ENCODE measurements around the gene AXIN1. TPM values are rescaled to one million over a fixed set of nuclear protein-coding genes. Genes with fewer than 3 reads are reported as not detected.
"Not testable (repeated sequence)": the region's sequence is repeated elsewhere in the genome, so short reads cannot be mapped to it uniquely, and the experiment has no call there.

AXIN1 gene
- total RNA-seq, 1 donor: 35.8 TPM

DNA sequence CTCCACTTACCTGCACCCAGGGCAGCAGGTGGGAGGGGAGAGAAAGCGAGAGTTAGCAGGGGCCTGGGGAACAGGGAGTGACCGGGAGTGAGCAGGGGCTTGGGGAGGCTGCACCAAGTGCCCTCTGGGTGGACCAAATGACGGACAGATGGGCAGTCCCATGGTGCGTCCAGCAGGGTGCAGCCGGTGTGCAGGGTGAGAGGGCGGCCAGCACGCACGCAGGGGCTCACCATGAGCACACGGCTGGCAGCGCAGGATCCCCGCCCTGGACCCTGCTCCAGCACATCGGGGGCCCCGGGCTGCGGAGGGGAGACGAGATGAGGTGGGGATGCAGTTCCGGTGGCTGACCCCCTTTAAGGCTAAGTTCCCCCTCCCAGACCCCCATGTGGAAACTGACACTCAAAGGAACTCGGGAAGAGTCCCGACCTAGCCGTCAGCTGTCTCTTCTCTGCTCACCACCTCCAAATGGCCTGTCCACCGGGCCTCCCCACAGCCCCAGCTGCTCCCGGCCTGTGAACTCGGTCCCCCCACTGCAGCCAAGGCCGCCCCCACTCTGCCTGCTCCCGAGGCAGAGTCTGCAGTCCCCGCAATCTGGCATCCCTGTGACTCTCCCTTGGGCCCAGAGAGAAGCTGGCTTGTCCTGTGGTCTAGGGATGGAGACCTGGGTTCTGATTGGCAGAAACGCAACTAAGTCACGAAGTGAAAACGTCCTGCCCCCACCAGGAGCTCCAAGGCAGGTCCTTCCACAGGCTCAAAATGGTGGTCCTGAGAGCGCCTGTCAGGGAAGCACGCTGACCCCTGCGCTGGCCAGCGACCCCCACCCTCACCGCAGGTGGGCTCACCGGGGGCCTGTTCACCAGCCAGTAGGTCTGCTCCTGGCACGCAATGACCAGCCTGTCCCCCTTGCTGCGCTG is 79.6 kb downstream of the AXIN1 start:
- Histone ChIP-seq H3K4me3 (ENCODE audit: low read length) (no peak overlapping the region), H3K4me1 (ENCODE audit: insufficient read depth, low read length) (peaks cover 5% of the 10 kb centered on the region), H3K9me3 (ENCODE audit: low read depth, low read length) (no peaks in the 10 kb centered on the region), H3K27me3 (ENCODE audit: insufficient read depth, low read length) (no peaks in the 10 kb centered on the region)

GRCh38 chr16:270381-271255 is 81.9 kb downstream of the AXIN1 start:
- H3K9me3 ChIP-seq (ENCODE audit: low read depth, low read length): no peaks in the 10 kb centered on the region
- no peaks in the 10 kb centered on the region for H3K27me3 ChIP-seq (ENCODE audit: insufficient read depth, low read length)
- H3K4me3 ChIP-seq (ENCODE audit: low read length): no peak overlapping the region
- peaks cover 5% of the 10 kb centered on the region for H3K4me1 ChIP-seq (ENCODE audit: insufficient read depth, low read length)

DNA sequence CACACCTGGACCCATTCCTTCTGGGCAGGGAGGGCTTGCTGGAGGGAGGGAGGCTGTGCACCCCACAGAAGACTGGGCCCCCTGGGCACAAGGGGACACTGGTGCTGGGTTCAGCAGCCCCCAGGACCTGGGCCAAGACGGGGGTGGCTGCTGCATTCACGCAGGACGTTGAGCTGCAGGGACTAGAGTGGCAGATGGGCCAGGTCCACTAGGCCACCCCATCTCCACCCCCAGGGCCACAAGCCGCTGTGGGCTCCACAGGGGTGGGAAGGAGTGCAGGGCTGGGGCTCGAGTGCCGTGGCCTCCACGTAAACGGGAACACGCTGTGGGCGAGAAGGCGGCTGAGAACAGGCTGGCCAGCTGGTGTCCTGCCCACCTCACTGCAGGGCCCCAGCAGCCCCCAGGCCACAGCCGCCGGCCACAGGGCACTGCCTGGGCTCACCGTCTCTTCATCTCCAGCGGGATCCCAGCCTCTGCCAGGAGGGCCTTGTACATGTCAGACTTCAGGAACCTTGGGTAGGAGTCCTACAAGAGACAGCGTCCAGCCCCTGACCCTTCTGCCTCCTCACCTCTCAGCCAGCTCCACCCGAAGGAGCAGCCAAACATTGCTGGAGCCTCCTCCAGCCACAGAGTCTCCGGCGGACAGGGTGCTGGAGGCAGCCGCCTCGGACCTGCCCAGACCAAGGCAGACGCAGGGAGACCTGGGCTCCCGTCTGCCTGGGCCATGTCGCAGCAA is 83.3 kb downstream of the AXIN1 start:
- H3K27me3 ChIP-seq (ENCODE audit: insufficient read depth, low read length): no peaks in the 10 kb centered on the region
- H3K4me3 ChIP-seq (ENCODE audit: low read length): no peak overlapping the region
- no peaks in the 10 kb centered on the region for H3K4me1 ChIP-seq (ENCODE audit: insufficient read depth, low read length)
- H3K9me3 ChIP-seq (ENCODE audit: low read depth, low read length): no peaks in the 10 kb centered on the region

- H3K27me3 ChIP-seq (ENCODE audit: insufficient read depth, low read length): no peaks in the 10 kb centered on the region
- H3K4me1 ChIP-seq (ENCODE audit: insufficient read depth, low read length): no peaks in the 10 kb centered on the region
- no peaks in the 10 kb centered on the region for H3K9me3 ChIP-seq (ENCODE audit: low read depth, low read length)
- H3K4me3 ChIP-seq (ENCODE audit: low read length): no peak overlapping the region
Measured at GRCh38 chr16:268141-269053, 84.1 kb downstream of the AXIN1 start.

- H3K4me3 ChIP-seq (ENCODE audit: low read length); H3K4me1 ChIP-seq (ENCODE audit: insufficient read depth, low read length): not testable (repeated sequence)
Measured at GRCh38 chr16:267562-267961, 85.0 kb downstream of the AXIN1 start.

GRCh38 chr16:266258-267164 is 86.0 kb downstream of the AXIN1 start:
- no peaks in the 10 kb centered on the region for H3K27me3 ChIP-seq (ENCODE audit: insufficient read depth, low read length)
- no peaks in the 10 kb centered on the region for H3K4me1 ChIP-seq (ENCODE audit: insufficient read depth, low read length)
- no peaks in the 10 kb centered on the region for H3K9me3 ChIP-seq (ENCODE audit: low read depth, low read length)
- no peak overlapping the region for H3K4me3 ChIP-seq (ENCODE audit: low read length)

More at GRCh38 chr16:267562-267961, 85.0 kb downstream of the AXIN1 start:
- not testable (repeated sequence) for H3K9me3 ChIP-seq (ENCODE audit: low read depth, low read length); H3K27me3 ChIP-seq (ENCODE audit: insufficient read depth, low read length)

DNA sequence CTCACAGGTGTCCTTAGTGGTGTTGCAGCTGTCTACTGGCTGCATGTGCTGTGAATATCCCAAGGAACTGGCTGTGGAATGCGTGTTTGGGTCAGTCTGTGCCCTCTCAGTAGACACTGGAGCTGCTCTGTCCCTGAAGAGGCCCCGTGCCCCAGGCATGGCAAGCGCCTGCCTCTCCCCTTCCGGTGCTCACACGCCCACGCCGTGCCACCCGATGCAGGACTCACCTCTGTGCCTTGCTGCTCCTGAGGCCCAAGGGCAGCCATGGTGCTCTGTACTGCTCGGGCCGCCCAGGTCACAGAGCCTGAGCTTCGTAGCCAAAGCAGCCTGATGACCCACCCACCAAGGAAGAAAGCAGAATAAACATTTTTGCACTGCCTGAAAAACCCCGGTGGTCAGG is 86.8 kb downstream of the AXIN1 start:
- no peaks in the 10 kb centered on the region for H3K4me1 ChIP-seq (ENCODE audit: insufficient read depth, low read length)

DNA sequence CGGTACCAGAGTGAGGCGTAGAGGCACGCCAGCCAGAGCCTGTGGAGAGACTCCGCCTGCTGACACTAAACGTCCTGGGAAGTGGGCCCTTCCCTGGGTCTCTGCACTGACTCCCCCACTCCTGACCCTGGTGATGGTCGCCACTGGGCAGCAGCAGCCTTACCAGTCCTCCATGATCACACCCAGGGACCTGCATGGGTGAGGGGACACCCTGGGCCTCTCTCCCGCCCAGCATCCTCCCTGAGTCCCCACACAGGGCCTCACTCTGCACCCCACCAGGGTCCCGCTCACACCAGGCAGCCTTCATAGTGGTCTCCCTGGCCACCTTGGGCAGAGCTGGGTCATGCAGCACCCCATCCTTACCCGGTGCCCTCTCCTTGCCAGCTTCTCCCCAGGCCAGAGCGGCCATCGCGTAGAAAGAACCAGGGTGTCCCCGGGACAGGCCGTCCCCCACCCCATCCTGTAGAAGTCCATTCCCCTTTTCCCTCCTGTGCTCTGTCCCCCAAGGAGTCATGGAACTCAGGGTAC is 87.5 kb downstream of the AXIN1 start:
- Histone ChIP-seq H3K4me1 (ENCODE audit: insufficient read depth, low read length) (no peaks in the 10 kb centered on the region), H3K9me3 (ENCODE audit: low read depth, low read length) (no peaks in the 10 kb centered on the region), H3K4me3 (ENCODE audit: low read length) (no peak overlapping the region), H3K27me3 (ENCODE audit: insufficient read depth, low read length) (no peaks in the 10 kb centered on the region)

More for the DNA sequence above, 86.8 kb downstream of the AXIN1 start:
- Histone ChIP-seq H3K9me3 (ENCODE audit: low read depth, low read length) (no peaks in the 10 kb centered on the region), H3K27me3 (ENCODE audit: insufficient read depth, low read length) (no peaks in the 10 kb centered on the region), H3K4me3 (ENCODE audit: low read length) (no peak overlapping the region)

GRCh38 chr16:264440-264951 is 88.0 kb downstream of the AXIN1 start:
- Histone ChIP-seq H3K9me3 (ENCODE audit: low read depth, low read length) (no peaks in the 10 kb centered on the region), H3K4me1 (ENCODE audit: insufficient read depth, low read length) (no peaks in the 10 kb centered on the region), H3K4me3 (ENCODE audit: low read length) (no peak overlapping the region), H3K27me3 (ENCODE audit: insufficient read depth, low read length) (no peaks in the 10 kb centered on the region)

DNA sequence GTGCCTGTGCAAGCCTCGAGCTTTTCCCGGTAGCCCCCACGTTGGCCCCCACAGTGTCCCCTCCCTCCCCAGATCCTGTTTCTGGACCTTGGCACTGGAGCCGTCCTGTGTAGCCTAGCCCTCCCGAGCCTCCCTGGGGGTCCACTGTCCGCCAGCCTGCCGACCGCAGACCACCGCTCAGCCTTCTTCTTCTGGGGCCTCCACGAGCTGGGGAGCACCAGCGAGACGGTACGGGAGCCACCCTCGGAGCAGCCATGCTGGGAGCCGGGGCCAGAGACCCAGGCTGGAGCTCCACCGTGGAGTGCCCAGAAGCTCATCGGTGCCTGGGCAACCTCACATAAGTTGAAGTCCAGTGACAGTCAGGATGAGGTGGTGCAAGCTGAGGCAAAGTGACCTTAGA is 88.6 kb downstream of the AXIN1 start:
- Histone ChIP-seq H3K4me1 (ENCODE audit: insufficient read depth, low read length) (no peaks in the 10 kb centered on the region), H3K4me3 (ENCODE audit: low read length) (no peak overlapping the region), H3K9me3 (ENCODE audit: low read depth, low read length) (no peaks in the 10 kb centered on the region), H3K27me3 (ENCODE audit: insufficient read depth, low read length) (no peaks in the 10 kb centered on the region)

- Histone ChIP-seq H3K4me1 (ENCODE audit: insufficient read depth, low read length) (no peaks in the 10 kb centered on the region), H3K9me3 (ENCODE audit: low read depth, low read length) (no peaks in the 10 kb centered on the region), H3K4me3 (ENCODE audit: low read length) (no peak overlapping the region), H3K27me3 (ENCODE audit: insufficient read depth, low read length) (no peaks in the 10 kb centered on the region)
Measured at GRCh38 chr16:263182-263774, 89.2 kb downstream of the AXIN1 start.

DNA sequence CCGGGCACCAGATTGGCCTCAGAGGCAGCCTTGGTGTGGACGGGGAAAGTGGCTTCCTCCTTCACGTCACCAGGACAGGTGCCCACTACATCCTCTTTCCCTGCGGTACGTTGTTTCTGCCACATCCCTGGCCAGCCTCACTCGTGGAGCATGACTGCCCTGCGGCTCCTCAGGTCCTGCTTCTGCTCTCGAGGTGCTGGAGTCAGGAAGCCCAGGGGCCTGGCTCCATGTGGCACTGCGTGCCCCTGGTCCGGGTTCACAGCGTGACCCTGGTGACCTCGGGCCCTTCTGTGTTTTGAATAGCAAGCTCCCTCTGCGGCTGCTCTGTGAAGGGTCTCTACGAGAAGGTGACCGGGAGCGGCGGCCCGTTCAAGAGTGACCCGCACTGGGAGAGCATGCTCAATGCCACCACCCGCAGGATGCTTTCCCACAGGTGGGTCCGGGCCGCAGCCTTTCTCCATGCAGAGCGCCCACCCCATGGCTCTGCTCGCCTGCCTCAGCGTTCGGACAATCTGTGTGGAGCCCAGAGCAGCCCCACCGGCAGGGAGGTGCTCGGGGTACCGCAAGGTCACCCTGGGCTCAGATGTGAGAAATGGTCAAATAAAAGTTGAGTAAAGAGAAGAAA is 90.3 kb downstream of the AXIN1 start:
- no peaks in the 10 kb centered on the region for H3K27me3 ChIP-seq (ENCODE audit: insufficient read depth, low read length)
- no peaks in the 10 kb centered on the region for H3K4me1 ChIP-seq (ENCODE audit: insufficient read depth, low read length)
- no peaks in the 10 kb centered on the region for H3K9me3 ChIP-seq (ENCODE audit: low read depth, low read length)

More for the DNA sequence above, 90.3 kb downstream of the AXIN1 start:
- H3K4me3 ChIP-seq (ENCODE audit: low read length): no peak overlapping the region
